Parathyroid adenoma (tissue), 2 donors: ENCODE measurements around the gene KHNYN.

Source experiments
- H2AFZ ChIP-seq: fragments of 300-600 bp; sonication (generic); one replicate; pipeline ENCODE4 v1.7.0; 2017; ENCODE audit warnings: antibody characterized with exemption, mild to moderate bottlenecking
- H3K27ac ChIP-seq: fragments of 300-600 bp; sonication (generic); one replicate; pipeline ENCODE4 v1.7.0; 2017
- H3K27me3 ChIP-seq: fragments of 300-600 bp; sonication (generic); one replicate; pipeline ENCODE4 v1.7.0; 2017; ENCODE audit warnings: low read length; ENCODE audit not compliant: control insufficient read depth, insufficient read depth
- H3K36me3 ChIP-seq: fragments of 300-600 bp; sonication (generic); one replicate; pipeline ENCODE4 v1.7.0; 2017; ENCODE audit warnings: low read length; ENCODE audit not compliant: control insufficient read depth, insufficient read depth
- H3K4me1 ChIP-seq: fragments of 300-600 bp; sonication (generic); one replicate; pipeline ENCODE4 v1.7.0; 2017; ENCODE audit warnings: control low read depth
- H3K4me2 ChIP-seq: fragments of 300-600 bp; sonication (generic); one replicate; pipeline ENCODE4 v1.7.0; 2017; ENCODE audit warnings: low read length
- H3K4me3 ChIP-seq: fragments of 300-600 bp; sonication (generic); one replicate; pipeline ENCODE4 v1.7.0; 2017; ENCODE audit warnings: low read depth, low read length
- H3K79me2 ChIP-seq: fragments of 300-600 bp; sonication (generic); one replicate; pipeline ENCODE4 v1.7.0; 2017; ENCODE audit warnings: control low read depth
- H3K9ac ChIP-seq: fragments of 300-600 bp; sonication (generic); one replicate; pipeline ENCODE4 v1.7.0; 2017; ENCODE audit warnings: mild to moderate bottlenecking
- H3K9me3 ChIP-seq: fragments of 300-600 bp; sonication (generic); one replicate; pipeline ENCODE4 v1.7.0; 2017; ENCODE audit warnings: low read length; ENCODE audit not compliant: control insufficient read depth
- TF ChIP-seq, protein P1 (sequence below): fragments of 300-600 bp; sonication (generic); IDR thresholded peaks from one replicate; pipeline ENCODE4 v1.7.0; 2017; ENCODE audit warnings: antibody characterized with exemption, mild to moderate bottlenecking
- donor health status: primary hyperparathyroidism.

Gene KHNYN

DNA sequence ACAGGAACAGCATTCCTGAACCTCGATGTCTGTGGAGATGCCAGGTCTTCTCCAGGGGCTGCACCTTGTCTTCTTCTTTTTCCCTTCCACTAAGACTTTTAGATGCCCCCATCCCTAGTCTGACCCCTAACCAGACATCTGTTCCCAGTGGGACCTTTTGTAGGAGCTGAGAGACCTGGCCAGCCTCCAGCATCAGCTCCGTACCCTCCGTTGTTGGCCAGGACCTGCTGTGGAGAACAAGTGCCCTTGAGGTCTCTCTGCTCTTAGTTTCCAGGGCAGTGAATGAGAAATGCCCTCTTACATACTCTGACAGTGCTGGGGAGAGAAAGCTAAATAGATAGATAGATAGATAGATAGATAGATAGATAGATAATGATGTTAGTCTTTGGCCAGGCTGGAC is 29.6 kb downstream of the KHNYN start:
- Histone ChIP-seq H3K9ac (no peak overlapping the region), H3K36me3 (no peaks in the 10 kb centered on the region), H3K9me3 (no peaks in the 10 kb centered on the region), H3K27ac (no peak overlapping the region), H3K4me3 (no peak overlapping the region), H3K27me3 (no peaks in the 10 kb centered on the region), H3K4me1 (no peaks in the 10 kb centered on the region), H3K79me2 (no peaks in the 10 kb centered on the region), H2AFZ (no peak overlapping the region), H3K4me2 (no peak overlapping the region)
- TF ChIP-seq, protein P1, sequence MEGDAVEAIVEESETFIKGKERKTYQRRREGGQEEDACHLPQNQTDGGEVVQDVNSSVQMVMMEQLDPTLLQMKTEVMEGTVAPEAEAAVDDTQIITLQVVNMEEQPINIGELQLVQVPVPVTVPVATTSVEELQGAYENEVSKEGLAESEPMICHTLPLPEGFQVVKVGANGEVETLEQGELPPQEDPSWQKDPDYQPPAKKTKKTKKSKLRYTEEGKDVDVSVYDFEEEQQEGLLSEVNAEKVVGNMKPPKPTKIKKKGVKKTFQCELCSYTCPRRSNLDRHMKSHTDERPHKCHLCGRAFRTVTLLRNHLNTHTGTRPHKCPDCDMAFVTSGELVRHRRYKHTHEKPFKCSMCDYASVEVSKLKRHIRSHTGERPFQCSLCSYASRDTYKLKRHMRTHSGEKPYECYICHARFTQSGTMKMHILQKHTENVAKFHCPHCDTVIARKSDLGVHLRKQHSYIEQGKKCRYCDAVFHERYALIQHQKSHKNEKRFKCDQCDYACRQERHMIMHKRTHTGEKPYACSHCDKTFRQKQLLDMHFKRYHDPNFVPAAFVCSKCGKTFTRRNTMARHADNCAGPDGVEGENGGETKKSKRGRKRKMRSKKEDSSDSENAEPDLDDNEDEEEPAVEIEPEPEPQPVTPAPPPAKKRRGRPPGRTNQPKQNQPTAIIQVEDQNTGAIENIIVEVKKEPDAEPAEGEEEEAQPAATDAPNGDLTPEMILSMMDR, result no peak

DNA sequence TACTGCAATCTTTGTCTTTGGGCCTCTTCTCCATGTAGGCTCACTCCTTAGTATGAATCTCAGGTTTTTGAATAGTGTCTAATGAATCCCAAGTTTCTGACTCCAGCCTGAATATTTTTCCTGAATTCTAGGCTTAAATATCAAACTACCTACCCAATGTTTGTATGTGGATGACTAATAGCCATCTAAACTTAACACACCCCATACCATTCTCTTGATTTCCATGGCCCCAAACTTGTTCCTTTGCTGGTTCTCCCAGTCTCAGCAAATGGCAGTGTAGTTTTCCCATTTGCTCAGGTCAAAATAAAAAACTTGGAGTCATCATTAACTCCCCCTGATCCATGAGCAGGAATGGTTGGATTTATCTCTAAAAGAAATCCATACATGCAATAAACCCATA is 31.6 kb downstream of the KHNYN start:
- H3K4me2 ChIP-seq, result no peak overlapping the region
- H3K9ac ChIP-seq, result no peak overlapping the region
- no peaks in the 10 kb centered on the region for H3K79me2 ChIP-seq
- H3K9me3 ChIP-seq, result no peaks in the 10 kb centered on the region
- H3K27me3 ChIP-seq, result no peaks in the 10 kb centered on the region
- no peak overlapping the region for H3K27ac ChIP-seq
- H3K4me3 ChIP-seq, result no peak overlapping the region
- H3K36me3 ChIP-seq, result no peaks in the 10 kb centered on the region
- TF ChIP-seq, protein P1, result no peak
- H3K4me1 ChIP-seq, result no peaks in the 10 kb centered on the region
- H2AFZ ChIP-seq, result no peak overlapping the region

DNA sequence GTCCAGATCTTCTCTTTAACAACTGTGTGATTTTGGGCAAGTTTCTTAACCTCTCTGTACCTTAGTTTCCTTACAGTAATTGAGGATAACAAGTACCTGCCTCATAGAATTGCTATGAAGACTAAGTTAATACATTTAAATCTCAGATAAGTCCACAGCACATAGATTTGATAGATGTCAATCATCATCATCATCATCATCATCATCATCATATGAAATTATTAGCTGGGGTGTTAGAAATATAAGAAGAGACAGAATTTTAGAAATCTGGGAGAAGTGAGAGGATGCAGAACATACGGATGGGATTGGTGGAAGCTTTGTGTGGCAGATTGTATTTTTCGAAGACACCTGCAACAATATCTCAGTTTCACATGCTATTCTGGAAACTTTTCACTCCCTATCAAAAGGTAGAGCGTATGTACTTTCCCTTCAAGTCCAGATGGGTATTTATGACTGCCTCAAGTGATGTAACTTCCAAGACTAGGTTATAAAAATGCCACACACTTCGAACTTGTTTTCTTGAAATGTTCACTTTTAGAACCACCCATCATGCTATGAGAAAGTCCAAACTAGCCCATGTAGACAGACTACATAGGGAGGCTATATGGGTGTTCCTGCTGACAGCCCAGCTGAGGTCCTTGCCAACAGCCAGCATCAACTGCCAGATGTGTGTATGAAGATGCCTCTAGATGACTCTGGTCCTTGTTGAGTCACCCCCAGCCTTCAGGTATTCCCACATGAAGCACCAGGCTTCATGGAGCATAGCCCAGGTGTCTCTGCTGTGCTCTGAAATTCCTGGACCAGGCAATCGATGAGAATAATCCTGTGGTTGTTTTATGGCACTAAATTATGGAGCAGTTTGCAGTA is 33.5 kb downstream of the KHNYN start:
- Histone ChIP-seq H3K27ac (no peak overlapping the region), H3K27me3 (no peaks in the 10 kb centered on the region), H3K79me2 (no peaks in the 10 kb centered on the region), H3K4me2 (no peak overlapping the region), H3K4me3 (no peak overlapping the region), H3K4me1 (no peaks in the 10 kb centered on the region), H3K9me3 (no peaks in the 10 kb centered on the region), H3K9ac (no peak overlapping the region), H3K36me3 (no peaks in the 10 kb centered on the region), H2AFZ (no peak overlapping the region)
- TF ChIP-seq, protein P1, result no peak

DNA sequence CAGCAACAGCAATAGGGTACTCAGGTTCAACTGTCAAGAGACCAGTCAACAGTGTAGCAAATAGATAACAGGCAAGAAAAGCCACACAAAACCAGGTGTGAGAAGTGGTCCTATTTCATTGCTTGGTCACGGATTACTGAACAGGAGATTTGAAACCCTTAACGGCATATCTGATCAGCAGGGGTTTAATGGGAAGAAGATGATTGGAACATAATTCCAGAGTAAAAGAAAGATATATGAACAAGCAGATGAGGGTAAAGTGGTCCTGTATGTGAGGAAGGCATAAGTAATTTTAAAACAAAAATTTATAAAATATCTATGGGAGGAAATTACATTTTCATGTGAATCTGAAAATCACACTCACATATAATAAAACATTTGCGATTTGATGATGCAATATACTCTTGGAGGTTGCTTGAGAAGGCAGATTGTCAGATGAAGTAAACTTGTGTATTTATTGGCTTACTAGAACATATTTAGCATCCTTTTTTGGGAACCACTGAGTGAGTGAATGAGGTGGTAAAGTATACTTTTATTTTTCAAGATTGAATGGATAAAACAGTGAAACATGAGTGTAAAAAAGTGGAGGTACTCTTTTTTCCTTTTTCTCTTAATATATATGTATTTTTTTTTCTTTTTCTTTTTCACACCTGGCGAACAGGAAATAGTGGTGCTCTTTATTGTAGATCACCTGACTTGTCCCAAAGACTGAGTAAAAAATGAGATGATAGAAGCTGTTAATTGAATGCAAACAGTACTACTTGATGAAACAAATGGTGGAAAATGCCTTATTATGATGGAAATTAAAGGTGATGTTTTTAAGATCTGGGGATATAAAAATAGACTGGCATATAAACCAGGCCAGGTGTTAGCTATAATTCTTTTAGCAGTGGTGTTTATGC is 34.4 kb downstream of the KHNYN start:
- no peaks in the 10 kb centered on the region for H3K9me3 ChIP-seq
- TF ChIP-seq, protein P1, result no peak
- H3K27me3 ChIP-seq, result no peaks in the 10 kb centered on the region
- no peak overlapping the region for H3K4me3 ChIP-seq
- H3K9ac ChIP-seq, result no peak overlapping the region
- no peak overlapping the region for H3K27ac ChIP-seq
- no peaks in the 10 kb centered on the region for H3K79me2 ChIP-seq
- no peaks in the 10 kb centered on the region for H3K36me3 ChIP-seq
- no peak overlapping the region for H3K4me2 ChIP-seq
- no peak overlapping the region for H2AFZ ChIP-seq
- H3K4me1 ChIP-seq, result no peaks in the 10 kb centered on the region
